Measurements from ENCODE around the gene CNIH1. TPM values are rescaled to one million over a fixed set of nuclear protein-coding genes. Genes with fewer than 3 reads are reported as not detected.
"Not testable (repeated sequence)": the region's sequence is repeated elsewhere in the genome, so short reads cannot be mapped to it uniquely, and the experiment has no call there.

The CNIH1 gene
- total and polyA plus RNA-seq, 9 donors = 53.5 to 203 (median 67.0) TPM

DNA sequence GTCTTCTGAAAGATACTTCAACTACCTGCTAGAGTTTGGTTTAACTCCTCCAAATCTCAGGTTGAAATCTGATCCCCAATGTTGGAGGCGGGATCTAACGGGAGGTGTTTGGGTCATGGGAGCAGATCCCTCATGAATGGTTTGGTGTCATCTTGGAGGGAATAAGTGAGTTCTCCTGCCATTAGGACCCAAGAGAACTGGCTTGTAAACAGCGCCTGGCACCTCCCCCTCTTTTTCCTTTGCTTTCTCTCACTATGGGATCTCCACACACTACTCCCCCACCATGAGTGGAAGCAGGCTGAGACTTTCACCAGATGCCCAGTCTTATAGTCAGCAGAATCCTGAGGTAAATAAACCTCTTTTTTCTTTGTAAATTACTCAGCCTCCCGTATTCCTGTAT, 2.5 kb downstream of the CNIH1 start:
- no peak overlapping the region for H3K27ac ChIP-seq
- H3K36me3 ChIP-seq = no peaks in the 10 kb centered on the region
- TF ChIP-seq, protein P1, sequence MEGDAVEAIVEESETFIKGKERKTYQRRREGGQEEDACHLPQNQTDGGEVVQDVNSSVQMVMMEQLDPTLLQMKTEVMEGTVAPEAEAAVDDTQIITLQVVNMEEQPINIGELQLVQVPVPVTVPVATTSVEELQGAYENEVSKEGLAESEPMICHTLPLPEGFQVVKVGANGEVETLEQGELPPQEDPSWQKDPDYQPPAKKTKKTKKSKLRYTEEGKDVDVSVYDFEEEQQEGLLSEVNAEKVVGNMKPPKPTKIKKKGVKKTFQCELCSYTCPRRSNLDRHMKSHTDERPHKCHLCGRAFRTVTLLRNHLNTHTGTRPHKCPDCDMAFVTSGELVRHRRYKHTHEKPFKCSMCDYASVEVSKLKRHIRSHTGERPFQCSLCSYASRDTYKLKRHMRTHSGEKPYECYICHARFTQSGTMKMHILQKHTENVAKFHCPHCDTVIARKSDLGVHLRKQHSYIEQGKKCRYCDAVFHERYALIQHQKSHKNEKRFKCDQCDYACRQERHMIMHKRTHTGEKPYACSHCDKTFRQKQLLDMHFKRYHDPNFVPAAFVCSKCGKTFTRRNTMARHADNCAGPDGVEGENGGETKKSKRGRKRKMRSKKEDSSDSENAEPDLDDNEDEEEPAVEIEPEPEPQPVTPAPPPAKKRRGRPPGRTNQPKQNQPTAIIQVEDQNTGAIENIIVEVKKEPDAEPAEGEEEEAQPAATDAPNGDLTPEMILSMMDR (IDR thresholded peaks at IDR 0.05) = no peak
- TF ChIP-seq EP300 (IDR thresholded peaks at IDR 0.05) = no peak
- no peak for TF ChIP-seq POLR2A (IDR thresholded peaks at IDR 0.05)
- DNase-seq = no peak
- H3K27me3 ChIP-seq = no peaks in the 10 kb centered on the region
- intact Hi-C loops (cut with DNase I) = no loop called here
- no peaks in the 10 kb centered on the region for H3K9me3 ChIP-seq
- 89 to 90% (median 89%) methylated on average over 4 of the region's 4 CpGs for WGBS, 3 donors
- no peak overlapping the region for H3K4me3 ChIP-seq
- peaks cover 8% of the 10 kb centered on the region for H3K4me1 ChIP-seq (ENCODE audit: insufficient read depth)

DNA sequence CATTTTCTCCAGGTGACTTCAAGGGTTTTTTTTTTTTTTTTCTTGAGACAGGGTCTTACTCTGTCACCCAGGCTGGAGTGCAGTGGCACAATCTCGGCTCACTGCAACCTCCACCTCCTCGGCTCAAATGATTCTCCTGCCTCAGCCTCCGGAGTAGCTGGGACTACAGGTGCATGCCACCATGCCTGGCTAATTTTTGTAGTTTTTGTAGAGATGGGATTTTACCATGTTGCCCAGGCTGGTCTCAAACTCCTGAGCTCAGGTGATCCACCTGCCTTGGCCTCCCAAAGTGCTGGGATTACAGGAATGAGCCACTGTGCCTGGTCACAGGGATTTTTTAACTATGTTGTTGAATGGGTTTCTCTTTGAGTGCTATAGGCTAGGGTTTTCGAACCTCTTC, 3.2 kb downstream of the CNIH1 start:
- H3K27me3 ChIP-seq; H3K9me3 ChIP-seq; H3K4me1 ChIP-seq (ENCODE audit: insufficient read depth); H3K4me3 ChIP-seq; H3K27ac ChIP-seq; H3K36me3 ChIP-seq; intact Hi-C loops (cut with DNase I); DNase-seq: not testable (repeated sequence)
- WGBS, 3 donors = 91 to 96% (median 93%) methylated on average over 4 of the region's 4 CpGs

DNA sequence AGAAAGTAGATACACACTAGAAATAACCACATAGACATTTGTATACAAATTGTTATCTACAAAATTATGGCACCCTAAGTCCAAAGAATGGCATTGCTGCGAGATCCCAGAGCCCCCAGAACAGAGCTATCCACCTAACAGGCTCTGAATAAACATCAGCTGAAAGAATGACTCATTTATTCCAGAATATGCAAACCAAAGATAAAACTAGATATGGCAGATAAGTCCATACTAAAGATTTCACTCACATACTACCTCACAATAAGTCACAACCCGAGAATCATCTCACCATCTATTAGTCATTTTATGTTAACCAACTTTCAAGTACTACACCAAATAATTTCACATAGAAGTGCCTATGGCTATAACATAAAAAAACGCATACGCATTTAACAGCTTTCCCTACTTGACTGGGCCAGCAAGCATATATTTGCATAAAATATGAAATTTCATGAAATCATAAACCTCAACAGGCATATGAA, 5.6 kb downstream of the CNIH1 start:
- H3K36me3 ChIP-seq = no peaks in the 10 kb centered on the region
- intact Hi-C loops (cut with DNase I) = no loop called here
- H3K4me1 ChIP-seq (ENCODE audit: insufficient read depth) = peaks cover 8% of the 10 kb centered on the region
- no peaks in the 10 kb centered on the region for H3K9me3 ChIP-seq
- TF ChIP-seq EP300 (IDR thresholded peaks at IDR 0.05) = no peak
- TF ChIP-seq POLR2A (IDR thresholded peaks at IDR 0.05) = no peak
- whole genome bisulfite sequencing, 3 donors = 72 to 84% (median 77%) methylated on average over 4 of the region's 4 CpGs
- no peaks in the 10 kb centered on the region for H3K27me3 ChIP-seq
- H3K27ac ChIP-seq = no peak overlapping the region
- H3K4me3 ChIP-seq = no peak overlapping the region
- no peak for DNase-seq

DNA sequence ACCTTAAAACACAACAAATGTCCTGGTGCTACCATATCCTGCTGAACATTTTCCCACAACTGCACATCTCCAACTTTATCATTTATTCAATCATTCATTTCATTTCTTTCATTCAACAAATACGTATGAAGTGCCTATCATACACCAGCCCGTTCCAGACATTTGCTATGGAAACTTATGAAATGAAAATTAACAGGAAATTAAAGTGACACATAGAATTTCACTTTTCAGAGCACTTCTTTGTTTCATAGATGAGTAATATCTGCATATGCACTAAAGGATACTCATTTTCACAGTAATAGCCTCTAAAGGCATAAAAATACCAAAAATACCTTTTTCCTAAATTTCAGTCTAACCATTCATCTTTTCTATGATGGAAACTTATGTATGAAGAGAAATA, 12.6 kb downstream of the CNIH1 start:
- 90 to 92% (median 91%) methylated on average over 2 of the region's 2 CpGs for WGBS, 3 donors
- intact Hi-C loops (cut with DNase I) = no loop called here
- DNase-seq = no peak
- no peaks in the 10 kb centered on the region for H3K9me3 ChIP-seq
- TF ChIP-seq, protein P1 (IDR thresholded peaks at IDR 0.05) = no peak
- no peak for TF ChIP-seq EP300 (IDR thresholded peaks at IDR 0.05)
- TF ChIP-seq POLR2A (IDR thresholded peaks at IDR 0.05) = no peak
- no peaks in the 10 kb centered on the region for H3K4me1 ChIP-seq (ENCODE audit: insufficient read depth)
- no peak overlapping the region for H3K27ac ChIP-seq
- no peaks in the 10 kb centered on the region for H3K36me3 ChIP-seq
- no peaks in the 10 kb centered on the region for H3K27me3 ChIP-seq
- no peak overlapping the region for H3K4me3 ChIP-seq

DNA sequence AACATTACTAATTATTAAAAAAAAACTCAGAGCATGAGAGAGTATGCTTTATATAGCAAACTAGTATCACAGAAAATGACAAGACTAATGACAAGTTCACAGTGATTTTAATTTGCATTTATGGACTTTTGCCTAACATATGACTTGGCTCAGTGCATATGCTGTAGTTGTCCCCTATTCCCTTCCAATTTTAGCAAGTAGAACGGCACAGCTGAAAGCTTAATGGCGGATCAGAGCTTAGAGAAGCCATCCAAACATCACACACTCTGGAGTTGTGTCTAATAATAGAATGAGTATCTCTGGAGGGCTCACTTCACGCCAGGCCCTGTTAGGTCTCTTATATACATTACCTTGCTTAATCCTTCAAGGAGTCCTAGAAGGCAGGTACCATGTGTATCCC, 13.3 kb downstream of the CNIH1 start:
- no peak for DNase-seq
- Histone ChIP-seq H3K27ac (no peak overlapping the region), H3K9me3 (no peaks in the 10 kb centered on the region), H3K27me3 (no peaks in the 10 kb centered on the region), H3K4me3 (no peak overlapping the region), H3K36me3 (no peaks in the 10 kb centered on the region), H3K4me1 (ENCODE audit: insufficient read depth) (no peaks in the 10 kb centered on the region)
- no peak for TF ChIP-seq POLR2A (IDR thresholded peaks at IDR 0.05)
- no peak for TF ChIP-seq EP300 (IDR thresholded peaks at IDR 0.05)
- TF ChIP-seq, protein P1 (IDR thresholded peaks at IDR 0.05) = no peak
- 75 to 92% (median 79%) methylated on average over 3 of the region's 3 CpGs for WGBS, 3 donors
- intact Hi-C loops (cut with DNase I) = no loop called here

Data from ovary (tissue), 9 donors.